HepG2 (cell line): ENCODE results near the gene PTPN14. TPM values are rescaled to one million over a fixed set of nuclear protein-coding genes. Genes with fewer than 3 reads are reported as not detected.

Experiments
- AHR ChIP-seq: IDR thresholded peaks from 2 replicates; pipeline ENCODE4 v1.6.1; 2018; ENCODE audit warnings: missing genetic modification reagents, missing compliant biosample characterization
- ELF4 ChIP-seq: sonication (generic); formaldehyde crosslinking; IDR thresholded peaks from 2 replicates; pipeline ENCODE4 v1.5.0; 2020; ENCODE audit warnings: missing genetic modification reagents, mild to moderate bottlenecking, moderate library complexity, borderline replicate concordance
- HDAC6 ChIP-seq: fragments of 200-600 bp; sonication (generic); IDR thresholded peaks from 2 replicates; pipeline ENCODE4 v1.7.0; 2017; ENCODE audit warnings: mild to moderate bottlenecking, antibody characterized with exemption, low read length, low read depth
- HNF4A ChIP-seq: sonication (generic); formaldehyde crosslinking; IDR thresholded peaks from 2 replicates; pipeline ENCODE4 v1.4.0; 2020; ENCODE audit warnings: missing genetic modification reagents
- HOXA7 ChIP-seq: sonication (generic); formaldehyde crosslinking; IDR thresholded peaks from 2 replicates; pipeline ENCODE4 v1.8.1; 2022; ENCODE audit warnings: mild to moderate bottlenecking, missing genetic modification reagents, moderate library complexity
- IRF9 ChIP-seq: sonication (generic); formaldehyde crosslinking; IDR thresholded peaks from 2 replicates; pipeline ENCODE4 v1.8.0; 2022; ENCODE audit warnings: missing genetic modification reagents, mild to moderate bottlenecking, borderline replicate concordance
- MNT ChIP-seq: fragments of 450-650 bp; IDR thresholded peaks from 2 replicates; pipeline ENCODE4 v1.6.1; 2016
- NR3C1 ChIP-seq: sonication (generic); formaldehyde crosslinking; IDR thresholded peaks from 2 replicates; pipeline ENCODE4 v1.4.0; 2020; ENCODE audit warnings: missing genetic modification reagents
- POGZ ChIP-seq: sonication (generic); formaldehyde crosslinking; IDR thresholded peaks from 2 replicates; pipeline ENCODE4 v1.4.0; 2020; ENCODE audit warnings: mild to moderate bottlenecking, missing genetic modification reagents
- RAD21 ChIP-seq: fragments of 450-650 bp; formaldehyde crosslinking; IDR thresholded peaks from 2 replicates; pipeline ENCODE4 v1.5.0; 2020; ENCODE audit warnings: mild to moderate bottlenecking
- RFXAP ChIP-seq: sonication (generic); formaldehyde crosslinking; IDR thresholded peaks from 2 replicates; pipeline ENCODE4 v1.4.0; 2020; ENCODE audit warnings: missing genetic modification reagents, borderline replicate concordance
- TCF7L2 ChIP-seq: IDR thresholded peaks from 2 replicates; pipeline ENCODE4 v1.6.1; 2011; ENCODE audit warnings: mild to moderate bottlenecking, low read depth, low read length, moderate library complexity
- TGIF2 ChIP-seq: IDR thresholded peaks from 2 replicates; pipeline ENCODE4 v1.6.1; 2016; ENCODE audit warnings: control low read depth, missing compliant biosample characterization
- TRIM22 ChIP-seq: fragments of 450-650 bp; IDR thresholded peaks from 2 replicates; pipeline ENCODE4 v1.6.1; 2017
- UBTF ChIP-seq: sonication (generic); formaldehyde crosslinking; IDR thresholded peaks from 2 replicates; pipeline ENCODE4 v1.4.0; 2020; ENCODE audit warnings: mild to moderate bottlenecking, missing genetic modification reagents
- ZBTB2 ChIP-seq: sonication (generic); formaldehyde crosslinking; IDR thresholded peaks from 2 replicates; pipeline ENCODE4 v1.8.0; 2022; ENCODE audit warnings: low read depth, missing genetic modification reagents
- ZBTB49 ChIP-seq: sonication (generic); formaldehyde crosslinking; IDR thresholded peaks from 2 replicates; pipeline ENCODE4 v1.4.0; 2020; ENCODE audit warnings: missing genetic modification reagents, borderline replicate concordance
- ZNF10 ChIP-seq: sonication (generic); formaldehyde crosslinking; IDR thresholded peaks from 2 replicates; pipeline ENCODE4 v1.4.0; 2020; ENCODE audit warnings: mild to moderate bottlenecking, low read depth, missing genetic modification reagents, borderline replicate concordance
- ZNF724P ChIP-seq: sonication (generic); formaldehyde crosslinking; IDR thresholded peaks from 2 replicates; pipeline ENCODE4 v1.8.0; 2022; ENCODE audit warnings: missing genetic modification reagents, borderline replicate concordance
- polyA plus RNA-seq, 8 experiments: library from polyadenylated mRNA; depleted of rRNA in 3 of 8; stranded (reverse) in 7 of 8; unstranded in 1 of 8; fragments of >200 nt; fragmentation: Illumina TruSeq in 4 of 8; extraction: Trizol in 4 of 8; gene quantifications; 2 replicates each; pipeline versions ENCODE4 v1.2.1 to v1.2.3, GENCODE V29; 2011 to 2016; ENCODE audit warnings: low read depth in 4 of 8, missing spikeins in 1 of 8, mixed read lengths in 1 of 8; ENCODE audit not compliant: insufficient read depth in 1 of 8
- total RNA-seq, 5 experiments: library from RNA; depleted of rRNA; stranded (reverse); fragments of >200 nt; fragmentation: Illumina TruSeq; extraction: Trizol; gene quantifications; 2 replicates each; pipeline ENCODE4 v1.2.3, GENCODE V29; 2016; ENCODE audit warnings: low read depth in 1 of 5

PTPN14 gene
- total and polyA plus RNA-seq, 2 of the 13 experiments (the other 11 are each of a cell fraction or from before 2014, with no cell fraction given): 3.9 to 4.7 TPM

GRCh38 chr1:214523124-214523824 is 28.1 kb downstream of the PTPN14 start (continued):
- TF ChIP-seq HOXA7 (CRISPR knock-in tag) (no peak), UBTF (no peak), AHR (CRISPR knock-in tag) (no peak), HNF4A (no peak), TCF7L2 (no peak), TRIM22 (no peak), RFXAP (CRISPR knock-in tag) (no peak), ELF4 (CRISPR knock-in tag) (no peak), ZBTB2 (no peak), ZNF724P (CRISPR knock-in tag) (no peak), ZNF10 (no peak), POGZ (CRISPR knock-in tag) (peak; percentile 33; the same call in 1 of the 2 replicates), HDAC6 (no peak), MNT (no peak), ZBTB49 (no peak), TGIF2 (no peak), NR3C1 (no peak), IRF9 (CRISPR knock-in tag) (no peak), RAD21 (no peak)
